KOPT-K1 (cell line): ENCODE measurements around the gene TNIK.

Experiments used
- H3K27ac ChIP-seq: fragments of 200-600 bp; sonication (generic); 2 replicates; pipeline ENCODE4 v1.5.1; 2016; ENCODE audit warnings: antibody characterized with exemption, mild to moderate bottlenecking, low read depth, low read length; ENCODE audit not compliant: poor library complexity, severe bottlenecking
- H3K36me3 ChIP-seq: fragments of 200-600 bp; sonication (generic); 2 replicates; pipeline ENCODE4 v1.5.1; 2017; ENCODE audit warnings: antibody characterized with exemption, mild to moderate bottlenecking, low read length, moderate library complexity; ENCODE audit not compliant: insufficient read depth
- H3K9me3 ChIP-seq: fragments of 200-600 bp; sonication (generic); 2 replicates; pipeline ENCODE4 v1.5.1; 2017; ENCODE audit warnings: antibody characterized with exemption, low read length, mild to moderate bottlenecking; ENCODE audit not compliant: insufficient read depth, poor library complexity, severe bottlenecking

The TNIK gene

GRCh38 chr3:171150945-171151344, 309.3 kb downstream of the TNIK start:
- Histone ChIP-seq H3K36me3 (no peaks in the 10 kb centered on the region), H3K9me3 (no peaks in the 10 kb centered on the region), H3K27ac (no peak overlapping the region)

- no peak overlapping the region for H3K27ac ChIP-seq
- no peaks in the 10 kb centered on the region for H3K36me3 ChIP-seq
- H3K9me3 ChIP-seq, result no peaks in the 10 kb centered on the region
These were observed 310.6 kb downstream of the TNIK start for GRCh38 chr3:171149526-171150116.

GRCh38 chr3:171145798-171146197, 314.4 kb downstream of the TNIK start:
- H3K36me3 ChIP-seq, result no peaks in the 10 kb centered on the region
- no peaks in the 10 kb centered on the region for H3K9me3 ChIP-seq
- H3K27ac ChIP-seq, result no peak overlapping the region

- no peak overlapping the region for H3K27ac ChIP-seq
- no peaks in the 10 kb centered on the region for H3K36me3 ChIP-seq
These were observed 317.2 kb downstream of the TNIK start for GRCh38 chr3:171142985-171143384.

GRCh38 chr3:171140246-171140645, 320.0 kb downstream of the TNIK start:
- no peaks in the 10 kb centered on the region for H3K36me3 ChIP-seq
- no peak overlapping the region for H3K27ac ChIP-seq
- H3K9me3 ChIP-seq, result no peaks in the 10 kb centered on the region

More at GRCh38 chr3:171142985-171143384, 317.2 kb downstream of the TNIK start:
- H3K9me3 ChIP-seq, result no peaks in the 10 kb centered on the region

GRCh38 chr3:171138027-171138426, 322.2 kb downstream of the TNIK start:
- Histone ChIP-seq H3K9me3 (no peaks in the 10 kb centered on the region), H3K36me3 (no peaks in the 10 kb centered on the region), H3K27ac (no peak overlapping the region)

- Histone ChIP-seq H3K27ac (no peak overlapping the region), H3K9me3 (no peaks in the 10 kb centered on the region)
These were observed 324.7 kb downstream of the TNIK start for GRCh38 chr3:171135549-171135948.

GRCh38 chr3:171133796-171134569, 326.2 kb downstream of the TNIK start:
- Histone ChIP-seq H3K9me3 (no peaks in the 10 kb centered on the region), H3K27ac (no peak overlapping the region), H3K36me3 (no peaks in the 10 kb centered on the region)

More at GRCh38 chr3:171135549-171135948, 324.7 kb downstream of the TNIK start:
- H3K36me3 ChIP-seq, result no peaks in the 10 kb centered on the region

GRCh38 chr3:171133337-171133736, 326.9 kb downstream of the TNIK start:
- Histone ChIP-seq H3K27ac (no peak overlapping the region), H3K36me3 (no peaks in the 10 kb centered on the region), H3K9me3 (no peaks in the 10 kb centered on the region)

GRCh38 chr3:171132873-171133272, 327.3 kb downstream of the TNIK start:
- no peak overlapping the region for H3K27ac ChIP-seq
- H3K36me3 ChIP-seq, result no peaks in the 10 kb centered on the region
- no peaks in the 10 kb centered on the region for H3K9me3 ChIP-seq

GRCh38 chr3:171129827-171130226, 330.4 kb downstream of the TNIK start:
- no peak overlapping the region for H3K27ac ChIP-seq
- no peaks in the 10 kb centered on the region for H3K36me3 ChIP-seq
- no peaks in the 10 kb centered on the region for H3K9me3 ChIP-seq

GRCh38 chr3:171127611-171128010, 332.6 kb downstream of the TNIK start:
- no peak overlapping the region for H3K27ac ChIP-seq
- no peaks in the 10 kb centered on the region for H3K36me3 ChIP-seq
- no peaks in the 10 kb centered on the region for H3K9me3 ChIP-seq

- H3K27ac ChIP-seq, result no peak overlapping the region
- H3K36me3 ChIP-seq, result no peaks in the 10 kb centered on the region
- H3K9me3 ChIP-seq, result no peaks in the 10 kb centered on the region
These were observed 333.6 kb downstream of the TNIK start for GRCh38 chr3:171126478-171127209.

- Histone ChIP-seq H3K36me3 (no peaks in the 10 kb centered on the region), H3K27ac (no peak overlapping the region), H3K9me3 (no peaks in the 10 kb centered on the region)
These were observed 335.2 kb downstream of the TNIK start for GRCh38 chr3:171125010-171125409.

GRCh38 chr3:171123915-171124314, 336.3 kb downstream of the TNIK start:
- Histone ChIP-seq H3K9me3 (no peaks in the 10 kb centered on the region), H3K36me3 (no peaks in the 10 kb centered on the region), H3K27ac (no peak overlapping the region)
